Measurements from ENCODE around the gene CDX2. TPM values are rescaled to one million over a fixed set of nuclear protein-coding genes. Genes with fewer than 3 reads are reported as not detected.

Gene CDX2
- total RNA-seq, 2 donors from 2014 or later = 0.09 to 0.34 TPM

DNA sequence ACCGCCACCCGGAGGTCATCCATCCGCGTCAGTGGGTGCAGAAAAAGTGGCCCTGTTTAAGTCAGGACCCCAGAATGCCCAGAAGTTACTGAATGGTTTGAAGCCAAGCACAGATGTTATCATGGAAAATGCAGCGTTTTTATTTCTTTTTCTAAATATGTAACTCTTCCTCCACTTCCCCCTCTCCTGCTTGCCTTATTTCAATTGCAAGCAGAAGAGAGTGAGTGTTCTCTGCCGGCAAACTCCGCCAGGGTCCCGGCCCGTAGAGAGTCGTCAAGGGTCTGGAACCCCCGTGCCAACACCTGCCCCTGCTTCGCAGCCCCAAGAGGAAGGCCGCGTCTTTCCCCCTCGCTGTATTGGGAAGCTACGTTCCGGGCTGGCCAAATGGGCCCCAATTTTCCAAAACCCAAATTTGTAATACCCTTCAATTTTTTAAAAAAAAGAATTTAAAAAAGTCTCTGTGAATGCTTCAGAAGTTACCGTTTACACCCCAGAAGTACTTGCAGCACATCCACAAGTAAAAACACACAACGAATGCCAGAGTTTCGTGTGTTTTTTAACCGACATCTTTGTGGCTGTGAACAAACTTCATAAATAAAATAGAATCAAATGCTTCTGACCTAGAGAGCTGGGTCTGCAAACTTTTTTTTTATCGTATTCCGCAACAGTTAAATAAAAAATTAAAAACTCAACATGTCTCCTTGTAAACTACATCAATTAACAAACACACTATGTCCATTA, 50.0 kb downstream of the CDX2 start:
- Histone ChIP-seq H3K9me3 (no peaks in the 10 kb centered on the region), H3K27me3 (replicated peaks; ENCODE audit: insufficient read depth) (peaks cover 66% of the 10 kb centered on the region), H3K36me3 (no peaks in the 10 kb centered on the region), H3K27ac (no peak overlapping the region), H3K4me3 (no peak overlapping the region), H3K4me1 (replicated peaks) (peaks cover 2% of the 10 kb centered on the region)
- no peak for DNase-seq (ENCODE audit: low spot score)
- intact Hi-C loops (cut with DNase I) = no loop called here
- TF ChIP-seq CTCF (IDR thresholded peaks at IDR 0.05) (no peak), POLR2AphosphoS5 (IDR thresholded peaks at IDR 0.05) (no peak), POLR2A (IDR thresholded peaks at IDR 0.05) (no peak)
- WGBS = 12% methylated on average over 23 of the region's 23 CpGs

GRCh38 chr13:27918041-27918917, 50.8 kb downstream of the CDX2 start:
- DNase-seq (ENCODE audit: low spot score) = no peak
- TF ChIP-seq POLR2AphosphoS5 (IDR thresholded peaks at IDR 0.05) (no peak), POLR2A (IDR thresholded peaks at IDR 0.05) (no peak), CTCF (IDR thresholded peaks at IDR 0.05) (no peak)
- intact Hi-C loops (cut with DNase I) = no loop called here

GRCh38 chr13:27917121-27917947, 51.8 kb downstream of the CDX2 start:
- Histone ChIP-seq H3K27me3 (replicated peaks; ENCODE audit: insufficient read depth) (peaks cover 53% of the 10 kb centered on the region), H3K9me3 (no peaks in the 10 kb centered on the region), H3K4me3 (no peak overlapping the region), H3K4me1 (replicated peaks) (peaks cover 2% of the 10 kb centered on the region), H3K27ac (no peak overlapping the region), H3K36me3 (no peaks in the 10 kb centered on the region)
- TF ChIP-seq POLR2AphosphoS5 (IDR thresholded peaks at IDR 0.05) (no peak), CTCF (IDR thresholded peaks at IDR 0.05) (no peak), POLR2A (IDR thresholded peaks at IDR 0.05) (no peak)
- WGBS = 6% methylated on average over 48 of the region's 48 CpGs
- no peak for DNase-seq (ENCODE audit: low spot score)
- intact Hi-C loops (cut with DNase I) = no loop called here

More at GRCh38 chr13:27918041-27918917, 50.8 kb downstream of the CDX2 start:
- 10% methylated on average over 46 of the region's 46 CpGs for WGBS
- Histone ChIP-seq H3K36me3 (no peaks in the 10 kb centered on the region), H3K4me3 (no peak overlapping the region), H3K27ac (no peak overlapping the region), H3K9me3 (no peaks in the 10 kb centered on the region), H3K4me1 (replicated peaks) (peaks cover 2% of the 10 kb centered on the region), H3K27me3 (replicated peaks; ENCODE audit: insufficient read depth) (peaks cover 62% of the 10 kb centered on the region)

GRCh38 chr13:27915301-27916207, 53.6 kb downstream of the CDX2 start:
- Histone ChIP-seq H3K27me3 (replicated peaks; ENCODE audit: insufficient read depth) (peaks cover 41% of the 10 kb centered on the region), H3K27ac (no peak overlapping the region), H3K4me1 (replicated peaks) (peaks cover 2% of the 10 kb centered on the region), H3K9me3 (no peaks in the 10 kb centered on the region), H3K4me3 (no peak overlapping the region), H3K36me3 (no peaks in the 10 kb centered on the region)
- intact Hi-C loops (cut with DNase I) = no loop called here
- WGBS = 51% methylated on average over 10 of the region's 10 CpGs
- TF ChIP-seq POLR2A (IDR thresholded peaks at IDR 0.05) (no peak), CTCF (IDR thresholded peaks at IDR 0.05) (no peak), POLR2AphosphoS5 (IDR thresholded peaks at IDR 0.05) (no peak)
- no peak for DNase-seq (ENCODE audit: low spot score)
